NCI-H128 (cell line): ENCODE results near the gene DUS3L.
"Not testable (repeated sequence)": the region's sequence is repeated elsewhere in the genome, so short reads cannot be mapped to it uniquely, and the experiment has no call there.

Experiments
- DNase-seq: peaks from one replicate; lab custom pipeline; 2025; ENCODE audit not compliant: unreplicated experiment; lab: John Stamatoyannopoulos, UW

Gene DUS3L

DNA sequence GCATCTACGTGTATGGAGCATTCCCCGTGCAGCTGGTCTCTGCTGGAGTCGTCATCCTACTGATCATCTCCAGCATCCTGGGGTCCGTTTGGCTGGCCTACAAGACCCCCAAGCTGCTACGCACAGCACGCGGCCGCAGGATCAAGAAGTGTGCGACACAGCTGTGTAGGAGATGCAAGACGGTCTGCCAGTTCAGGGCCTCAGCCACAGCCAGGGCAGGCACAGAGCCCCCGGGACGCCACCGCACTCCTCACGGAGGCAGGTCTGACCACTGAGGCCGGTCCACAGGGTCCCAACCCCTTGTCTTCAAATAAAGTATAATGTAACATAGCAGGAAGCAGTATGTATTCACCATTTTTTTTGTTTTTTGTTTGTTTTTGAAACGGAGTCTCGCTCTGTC, 12.6 kb downstream of the DUS3L start:
- DNase-seq = no peak

DNA sequence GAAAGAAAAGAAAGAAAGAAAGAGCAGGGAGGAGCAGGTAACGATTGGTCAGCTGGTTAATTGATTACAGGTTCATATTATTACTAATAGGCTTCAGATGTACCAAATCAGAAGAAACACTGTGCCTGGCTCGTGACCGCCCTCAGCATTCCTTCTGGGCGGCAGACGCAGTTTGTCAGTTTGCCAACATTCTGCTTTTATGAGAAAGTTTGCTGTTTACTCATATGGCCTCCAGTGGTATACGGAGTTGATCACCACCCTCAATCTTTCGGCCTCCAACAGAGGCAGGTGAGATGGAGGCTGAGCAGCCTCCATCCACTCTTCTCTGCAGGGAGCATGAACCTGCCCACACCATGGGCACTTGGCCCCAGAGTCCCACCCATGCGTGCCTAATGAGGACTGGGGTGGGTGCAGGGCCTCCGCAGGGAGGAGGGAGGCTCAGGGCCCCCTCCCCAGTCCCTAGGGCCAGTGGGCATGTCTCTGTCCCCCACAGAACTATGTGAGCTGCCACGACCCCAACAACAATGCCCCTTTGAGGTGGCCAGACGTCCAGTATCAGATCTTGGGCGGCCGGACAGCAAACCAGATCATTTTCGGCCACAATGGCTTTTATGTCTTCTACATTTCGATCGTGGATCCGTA, 15.2 kb downstream of the DUS3L start:
- DNase-seq = no peak

DNA sequence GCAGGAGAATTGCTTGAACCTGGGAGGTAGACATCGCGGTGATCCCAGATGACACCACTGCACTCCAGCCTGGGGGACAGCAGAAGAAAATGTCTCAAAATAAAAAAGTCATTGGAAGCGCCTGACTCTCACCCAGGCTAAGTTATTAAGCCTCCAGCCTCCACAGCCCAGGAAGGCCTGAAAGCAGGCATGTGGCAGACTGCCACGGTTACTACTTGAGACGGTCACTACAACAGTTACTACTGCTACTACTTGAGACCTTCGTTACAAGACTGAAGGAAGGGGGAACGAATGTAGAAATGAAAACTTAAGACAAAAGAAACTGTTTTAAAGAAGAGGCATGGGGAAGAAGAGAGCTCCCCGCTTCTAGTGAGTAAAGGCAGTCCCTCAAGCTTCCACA, 16.0 kb downstream of the DUS3L start:
- no peak for DNase-seq

DNA sequence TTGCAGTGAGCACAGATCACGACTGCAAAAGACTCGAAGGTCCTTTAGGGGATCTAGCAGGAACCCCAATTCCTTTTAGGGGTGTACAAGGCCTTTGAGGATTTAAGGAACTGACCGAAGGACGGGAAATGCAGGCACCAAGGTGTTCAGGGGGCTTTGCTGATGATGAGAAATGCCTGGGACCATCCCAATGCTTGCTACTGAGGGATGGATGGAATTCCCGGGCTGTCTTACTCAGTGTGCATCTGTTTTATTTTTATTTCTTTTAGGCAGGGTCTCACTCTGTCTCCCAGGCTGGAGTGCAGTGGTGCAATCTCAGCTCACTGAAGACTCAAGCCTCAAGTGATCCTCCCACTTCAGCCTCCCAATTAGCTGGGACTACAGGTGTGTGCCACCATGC, 17.7 kb downstream of the DUS3L start:
- DNase-seq = no peak

DNA sequence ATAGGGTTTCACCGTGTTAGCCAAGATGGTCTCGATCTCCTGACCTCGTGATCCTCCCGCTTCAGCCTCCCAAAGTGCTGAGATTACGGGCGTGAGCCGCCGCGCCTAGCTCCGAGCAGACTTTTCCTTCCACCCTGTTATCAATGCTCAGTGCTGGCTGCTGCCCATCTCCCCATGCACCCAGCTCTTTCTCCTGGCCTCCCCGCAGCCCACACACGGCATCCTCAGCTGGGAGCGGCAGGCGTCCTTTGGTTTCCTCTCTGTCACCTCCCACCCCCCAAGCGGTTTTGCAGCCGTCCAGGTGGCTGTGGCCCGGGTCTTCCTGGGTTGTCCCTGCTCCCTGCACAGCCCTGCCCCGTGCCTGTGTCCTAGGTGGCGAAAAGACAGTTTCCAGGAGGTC, 18.5 kb downstream of the DUS3L start:
- no peak for DNase-seq

DNA sequence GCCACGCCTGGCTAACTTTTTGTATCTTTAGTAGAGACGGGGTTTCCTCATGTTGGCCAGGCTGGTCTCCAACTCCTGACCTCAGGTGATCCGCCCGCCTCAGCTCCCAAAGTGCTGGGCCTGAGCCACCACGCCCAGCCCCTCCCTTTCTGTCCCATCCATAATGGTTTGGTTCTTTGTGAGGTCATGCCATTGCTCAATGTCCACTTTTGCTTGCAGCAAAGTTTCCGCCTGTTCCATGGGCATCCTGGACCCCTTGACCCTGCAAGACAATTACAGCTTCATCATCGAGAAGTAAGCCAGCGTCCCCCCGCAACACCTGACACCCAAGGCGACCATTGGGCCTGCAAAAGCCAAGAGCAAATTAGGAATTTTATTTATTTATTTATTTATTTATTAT, 23.0 kb downstream of the DUS3L start:
- no peak for DNase-seq

DNA sequence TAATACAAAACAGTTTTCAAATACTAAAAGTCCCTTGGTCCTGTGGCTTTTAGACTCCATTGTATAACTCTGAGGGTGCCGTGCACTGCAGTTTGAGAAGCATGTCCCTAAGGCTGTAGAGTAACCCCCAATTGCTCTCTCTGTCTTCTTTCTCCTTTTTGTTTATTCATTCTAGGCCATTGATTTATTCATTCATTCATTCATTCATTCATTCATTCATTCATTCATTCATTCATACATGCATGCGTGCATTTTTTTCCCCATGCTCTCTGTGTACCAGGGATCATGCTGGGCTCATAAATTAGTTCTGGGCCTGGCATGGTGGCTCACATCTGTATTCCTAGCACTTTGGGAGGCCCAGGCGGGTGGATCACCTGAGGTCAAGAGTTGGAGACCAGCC, 25.7 kb downstream of the DUS3L start:
- no peak for DNase-seq

DNA sequence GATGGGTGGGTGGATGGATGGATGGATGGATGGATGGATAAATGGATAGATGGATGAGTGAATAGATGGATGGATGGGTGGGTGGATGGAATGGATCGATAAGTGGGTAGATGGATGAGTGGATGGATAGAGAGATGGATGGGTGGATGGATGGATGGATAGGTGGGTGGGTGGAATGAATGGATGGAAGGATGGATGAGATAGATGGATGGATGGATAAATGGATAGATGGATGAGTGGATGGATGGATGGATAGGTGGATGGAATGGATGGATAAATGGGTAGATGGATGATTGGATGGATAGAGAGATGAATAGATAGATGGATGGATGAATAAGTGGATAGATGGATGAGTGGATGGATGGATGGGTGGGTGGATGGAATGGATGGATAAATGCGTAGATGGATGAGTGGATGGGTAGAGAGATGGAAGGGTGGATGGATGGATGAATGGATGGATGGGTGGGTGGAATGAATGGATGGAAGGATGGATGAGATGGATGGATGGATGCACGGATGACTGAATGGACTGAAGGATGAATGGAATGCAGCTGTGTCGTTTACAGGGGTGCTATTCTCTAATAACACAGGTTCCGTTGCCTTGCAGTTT, 28.2 kb downstream of the DUS3L start:
- DNase-seq = no peak

DNA sequence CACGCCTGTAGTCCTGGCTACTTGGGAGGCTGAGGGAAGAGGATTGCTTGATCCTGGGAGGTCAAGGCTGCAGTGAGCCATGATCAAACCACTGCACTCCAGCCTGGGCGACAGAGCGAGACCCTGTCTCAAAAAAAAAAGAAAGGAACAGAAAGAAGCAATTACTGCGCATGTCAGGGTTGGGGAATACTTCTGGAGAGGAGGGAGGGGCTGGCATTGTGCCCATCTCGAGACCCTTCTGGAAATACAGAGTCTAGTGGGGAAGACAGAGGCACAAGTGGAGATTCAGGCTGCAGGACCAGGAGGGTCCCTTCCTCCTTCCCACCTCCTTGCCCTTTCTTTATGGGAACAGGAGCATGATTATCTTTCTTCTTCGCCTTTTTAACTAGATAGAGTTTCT, 37.2 kb downstream of the DUS3L start:
- no peak for DNase-seq

DNA sequence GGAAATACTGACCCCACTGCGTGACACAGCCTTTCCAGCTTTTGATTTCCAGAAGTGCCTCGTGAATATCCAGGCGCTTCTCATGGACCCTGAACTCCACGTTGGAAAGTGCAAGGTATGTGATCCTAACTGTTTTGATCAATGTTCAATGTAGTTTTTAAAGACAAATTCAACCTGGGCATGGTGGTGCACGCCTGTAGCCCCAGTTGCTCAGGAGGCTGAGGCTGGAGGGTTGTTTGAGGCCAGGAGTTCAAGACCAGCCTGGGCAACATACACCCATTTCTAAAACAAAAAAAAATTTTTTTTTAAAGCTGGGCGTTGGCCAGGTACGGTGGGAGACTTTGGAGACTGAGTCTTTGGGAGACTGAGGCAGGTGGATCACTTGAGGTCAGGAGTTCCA, 39.3 kb downstream of the DUS3L start:
- no peak for DNase-seq

DNA sequence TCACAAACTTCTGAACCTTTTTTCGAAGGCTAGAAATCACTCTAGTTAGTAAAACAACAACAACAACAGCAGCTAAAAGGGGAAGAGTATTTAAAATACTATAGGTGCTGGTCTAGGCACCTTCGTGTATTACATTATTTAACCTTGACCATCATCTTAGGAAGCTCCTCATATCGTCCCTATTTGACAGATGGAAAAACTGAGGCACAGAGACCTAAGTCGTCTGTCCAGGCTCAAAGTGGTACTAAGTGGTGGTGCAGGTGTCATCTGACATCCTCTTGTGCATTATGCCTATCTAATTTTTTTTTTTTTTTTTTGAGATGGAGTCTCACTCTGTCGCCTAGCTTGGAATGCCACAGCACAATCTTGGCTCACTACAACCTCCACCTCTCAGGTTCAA, 41.5 kb downstream of the DUS3L start:
- DNase-seq = no peak

DNA sequence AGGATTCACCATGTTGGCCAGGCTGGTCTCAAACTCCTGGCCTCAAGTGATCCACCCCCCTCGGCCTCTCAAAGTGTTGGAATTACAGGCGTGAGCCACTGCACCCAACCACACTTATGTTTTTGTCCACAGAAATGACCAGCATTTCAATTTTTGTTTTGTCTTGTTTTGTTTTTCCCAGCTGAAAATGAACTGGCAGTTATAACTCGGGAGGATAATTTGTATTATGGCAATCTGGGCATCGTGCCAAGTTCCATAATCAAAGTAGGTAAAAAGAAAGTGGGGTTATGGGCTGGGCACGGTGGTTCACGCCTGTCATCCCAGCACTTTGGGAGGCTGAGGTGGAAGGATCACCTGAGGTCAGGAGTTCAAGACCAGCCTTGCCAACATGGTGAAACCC, 42.0 kb downstream of the DUS3L start:
- DNase-seq = not testable (repeated sequence)

DNA sequence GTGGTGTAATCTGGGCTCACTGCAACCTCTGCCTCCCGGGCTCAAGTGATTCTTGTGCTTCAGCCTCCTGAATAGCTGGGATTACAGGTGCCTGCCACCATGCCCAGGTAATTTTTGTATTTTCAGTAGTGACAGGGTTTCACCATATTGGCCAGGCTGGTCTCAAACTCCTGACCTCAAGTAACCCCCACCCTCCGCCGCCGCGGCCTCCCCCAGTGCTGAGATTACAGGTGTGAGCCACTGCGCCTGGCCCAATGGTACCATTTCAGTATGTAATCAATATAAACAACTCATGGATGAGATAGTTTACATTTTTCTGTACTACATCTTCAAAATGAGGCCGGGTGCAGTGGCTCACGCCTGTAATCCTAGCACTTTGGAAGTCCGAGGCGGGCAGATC, 46.0 kb downstream of the DUS3L start:
- not testable (repeated sequence) for DNase-seq

DNA sequence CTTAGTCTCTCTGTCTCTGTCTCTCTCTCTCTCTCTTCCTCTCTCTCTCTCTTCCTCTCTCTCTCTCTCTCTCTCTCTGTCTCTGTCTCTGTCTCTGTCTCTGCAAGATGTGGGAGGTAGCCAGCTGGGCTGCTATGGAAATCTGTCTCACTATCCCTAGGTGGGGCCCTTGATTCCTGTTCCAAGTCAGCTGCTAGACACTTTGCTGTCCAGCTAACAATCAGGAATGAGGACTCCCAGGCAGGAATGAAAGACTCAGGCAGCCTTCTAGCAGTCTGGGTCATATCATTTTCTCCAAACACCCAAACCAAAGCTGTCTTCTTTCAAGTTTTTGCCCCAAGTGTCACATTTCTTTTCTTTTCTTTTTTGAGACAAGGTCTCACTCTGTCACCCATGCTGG, 47.3 kb downstream of the DUS3L start:
- DNase-seq = no peak

DNA sequence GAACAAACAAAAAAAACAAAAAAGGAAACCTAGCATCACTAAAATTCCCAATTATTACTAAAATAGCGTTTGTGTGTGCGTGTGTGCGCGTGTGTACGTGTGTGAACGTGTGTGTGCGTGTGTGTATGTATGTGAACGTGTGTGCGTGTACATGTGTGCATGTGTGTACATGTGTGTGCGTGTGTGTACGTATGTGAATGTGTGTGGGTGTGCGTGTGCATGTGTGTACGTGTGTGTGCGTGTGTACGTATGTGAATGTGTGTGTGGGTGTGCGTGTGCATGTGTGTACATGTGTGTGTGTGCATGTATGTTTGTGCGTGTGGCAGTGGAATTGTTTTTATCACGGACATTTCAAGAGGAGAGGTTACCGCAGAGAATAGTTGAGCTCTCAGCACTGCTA, 48.9 kb downstream of the DUS3L start:
- no peak for DNase-seq

DNA sequence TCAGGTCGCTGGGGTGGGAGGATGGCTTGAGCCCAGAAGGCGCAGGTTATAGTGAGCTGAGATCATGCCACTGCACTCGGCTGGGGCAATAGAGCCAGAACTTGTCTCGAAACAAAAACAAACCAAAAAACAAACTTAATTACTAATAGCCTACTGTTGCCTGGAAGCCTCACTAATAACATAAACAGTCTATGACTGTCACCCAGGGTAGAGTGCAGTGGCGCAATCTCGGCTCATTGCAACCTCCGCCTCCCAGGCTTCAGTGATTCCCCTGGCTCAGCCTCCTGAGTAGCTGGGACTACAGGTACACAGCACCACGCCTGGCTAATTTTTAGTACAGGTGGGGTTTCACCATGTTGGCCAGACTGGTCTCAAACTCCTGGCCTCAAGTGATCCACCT, 52.5 kb downstream of the DUS3L start:
- no peak for DNase-seq
